ENCODE data around the gene SBNO2.

Gene SBNO2

DNA sequence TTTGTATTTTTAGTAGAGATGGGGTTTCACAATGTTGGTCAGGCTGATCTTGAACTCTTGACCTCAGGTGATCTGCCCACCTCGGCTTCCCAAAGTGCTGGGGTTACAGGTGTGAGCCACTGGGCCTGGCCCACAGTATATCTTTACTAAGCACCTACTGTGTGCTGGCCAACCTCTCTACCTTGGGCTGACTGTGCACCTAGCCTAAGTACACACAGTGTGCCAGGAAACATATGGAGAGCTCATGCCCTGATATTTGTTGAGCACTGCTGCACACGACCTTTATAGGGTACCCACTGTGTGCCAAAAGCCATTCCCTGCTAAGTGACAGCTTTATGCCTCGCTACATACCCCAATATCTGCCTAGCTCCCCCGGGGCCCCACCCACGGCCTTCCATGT lies 113.4 kb downstream of the SBNO2 start:
- Histone ChIP-seq H3K4me3 (ENCODE audit: low read length) (no peak overlapping the region), H3K9me2 (replicated peaks; ENCODE audit: insufficient read depth, low read length) (no peaks in the 10 kb centered on the region), H3K9me3 (replicated peaks; ENCODE audit: insufficient read depth, low read length) (no peaks in the 10 kb centered on the region), H3F3A (ENCODE audit: insufficient read depth, low read length) (peaks cover 19% of the 10 kb centered on the region), H4K20me1 (ENCODE audit: insufficient read depth, low read length) (no peaks in the 10 kb centered on the region), H3K27ac (ENCODE audit: low read length) (no peak overlapping the region), H3K4me2 (ENCODE audit: low read depth, low read length) (no peak overlapping the region), H3K4me1 (ENCODE audit: low read length) (peaks cover 11% of the 10 kb centered on the region; the same call in 1 of the 2 replicates), H3K79me2 (ENCODE audit: low read length) (no peaks in the 10 kb centered on the region), H3K36me3 (replicated peaks; ENCODE audit: insufficient read depth, low read length) (no peaks in the 10 kb centered on the region), H3K27me3 (replicated peaks; ENCODE audit: insufficient read depth, low read length) (no peaks in the 10 kb centered on the region), H2AFZ (ENCODE audit: low read length) (no peak overlapping the region), H3K9ac (ENCODE audit: low read length) (no peak overlapping the region)
- DNase-seq, result no peak
- no peak for TF ChIP-seq EZH2phosphoT487 (IDR thresholded peaks at IDR 0.05; ENCODE audit: low read length)

DNA sequence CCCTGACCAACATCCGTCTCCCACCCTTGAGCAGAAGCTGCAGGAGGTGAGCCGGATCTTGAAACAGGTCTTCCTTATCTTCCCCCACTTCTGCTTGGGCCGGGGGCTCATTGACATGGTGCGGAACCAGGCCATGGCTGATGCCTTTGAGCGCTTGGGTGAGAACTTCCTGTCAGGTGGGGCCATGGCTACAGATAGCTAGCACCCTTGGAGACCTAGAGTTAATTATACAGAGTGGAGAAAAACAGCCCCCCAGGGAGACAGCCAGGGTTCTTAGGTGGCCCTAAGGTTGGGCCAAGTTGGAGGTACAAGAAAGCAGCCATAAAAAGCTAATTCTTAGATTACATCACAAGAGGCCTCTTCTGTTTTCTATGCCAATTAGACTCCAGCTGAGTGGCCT lies 116.0 kb downstream of the SBNO2 start:
- H3K27me3 ChIP-seq (replicated peaks; ENCODE audit: insufficient read depth, low read length), result no peaks in the 10 kb centered on the region
- DNase-seq, result no peak
- no peaks in the 10 kb centered on the region for H3F3A ChIP-seq (ENCODE audit: insufficient read depth, low read length)
- no peaks in the 10 kb centered on the region for H3K79me2 ChIP-seq (ENCODE audit: low read length)
- no peak for TF ChIP-seq EZH2phosphoT487 (IDR thresholded peaks at IDR 0.05; ENCODE audit: low read length)
- no peak for TF ChIP-seq EZH2 (optimal IDR thresholded peaks at IDR 0.05; ENCODE audit: low read depth, low read length)
- TF ChIP-seq, protein P1, sequence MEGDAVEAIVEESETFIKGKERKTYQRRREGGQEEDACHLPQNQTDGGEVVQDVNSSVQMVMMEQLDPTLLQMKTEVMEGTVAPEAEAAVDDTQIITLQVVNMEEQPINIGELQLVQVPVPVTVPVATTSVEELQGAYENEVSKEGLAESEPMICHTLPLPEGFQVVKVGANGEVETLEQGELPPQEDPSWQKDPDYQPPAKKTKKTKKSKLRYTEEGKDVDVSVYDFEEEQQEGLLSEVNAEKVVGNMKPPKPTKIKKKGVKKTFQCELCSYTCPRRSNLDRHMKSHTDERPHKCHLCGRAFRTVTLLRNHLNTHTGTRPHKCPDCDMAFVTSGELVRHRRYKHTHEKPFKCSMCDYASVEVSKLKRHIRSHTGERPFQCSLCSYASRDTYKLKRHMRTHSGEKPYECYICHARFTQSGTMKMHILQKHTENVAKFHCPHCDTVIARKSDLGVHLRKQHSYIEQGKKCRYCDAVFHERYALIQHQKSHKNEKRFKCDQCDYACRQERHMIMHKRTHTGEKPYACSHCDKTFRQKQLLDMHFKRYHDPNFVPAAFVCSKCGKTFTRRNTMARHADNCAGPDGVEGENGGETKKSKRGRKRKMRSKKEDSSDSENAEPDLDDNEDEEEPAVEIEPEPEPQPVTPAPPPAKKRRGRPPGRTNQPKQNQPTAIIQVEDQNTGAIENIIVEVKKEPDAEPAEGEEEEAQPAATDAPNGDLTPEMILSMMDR (IDR thresholded peaks at IDR 0.05; ENCODE audit: low read length), result no peak
- H2AFZ ChIP-seq (ENCODE audit: low read length), result no peak overlapping the region
- H3K27ac ChIP-seq (ENCODE audit: low read length), result no peak overlapping the region
- H3K4me3 ChIP-seq (ENCODE audit: low read length), result no peak overlapping the region
- no peaks in the 10 kb centered on the region for H3K36me3 ChIP-seq (replicated peaks; ENCODE audit: insufficient read depth, low read length)
- no peak overlapping the region for H3K4me2 ChIP-seq (ENCODE audit: low read depth, low read length)
- H3K4me1 ChIP-seq (ENCODE audit: low read length), result no peaks in the 10 kb centered on the region
- H3K9me3 ChIP-seq (replicated peaks; ENCODE audit: insufficient read depth, low read length), result no peaks in the 10 kb centered on the region
- no peaks in the 10 kb centered on the region for H3K9me2 ChIP-seq (replicated peaks; ENCODE audit: insufficient read depth, low read length)
- no peaks in the 10 kb centered on the region for H4K20me1 ChIP-seq (ENCODE audit: insufficient read depth, low read length)
- no peak overlapping the region for H3K9ac ChIP-seq (ENCODE audit: low read length)
